ENCODE data around the gene ACSF3.

Gene ACSF3

DNA sequence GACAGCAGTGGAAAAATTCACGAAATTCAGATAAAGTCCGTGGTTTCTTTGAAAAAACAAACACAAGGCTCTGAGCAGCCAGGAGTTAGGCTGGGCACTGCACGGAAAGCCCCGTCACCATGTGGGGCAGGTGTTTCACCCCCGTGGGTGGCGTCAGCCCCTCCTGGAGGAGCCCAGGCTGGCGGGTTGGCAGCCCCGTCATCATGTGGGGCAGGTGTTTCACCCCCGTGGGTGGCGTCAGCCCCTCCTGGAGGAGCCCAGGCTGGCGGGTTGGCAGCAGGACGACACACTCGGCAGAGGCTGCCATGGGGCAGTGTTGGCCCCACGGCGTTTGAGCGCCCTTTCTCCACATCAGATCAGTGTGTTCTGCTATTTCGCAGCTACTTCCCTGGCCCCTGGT lies 38.1 kb downstream of the ACSF3 start:
- no peak for DNase-seq (ENCODE audit: low read depth)

DNA sequence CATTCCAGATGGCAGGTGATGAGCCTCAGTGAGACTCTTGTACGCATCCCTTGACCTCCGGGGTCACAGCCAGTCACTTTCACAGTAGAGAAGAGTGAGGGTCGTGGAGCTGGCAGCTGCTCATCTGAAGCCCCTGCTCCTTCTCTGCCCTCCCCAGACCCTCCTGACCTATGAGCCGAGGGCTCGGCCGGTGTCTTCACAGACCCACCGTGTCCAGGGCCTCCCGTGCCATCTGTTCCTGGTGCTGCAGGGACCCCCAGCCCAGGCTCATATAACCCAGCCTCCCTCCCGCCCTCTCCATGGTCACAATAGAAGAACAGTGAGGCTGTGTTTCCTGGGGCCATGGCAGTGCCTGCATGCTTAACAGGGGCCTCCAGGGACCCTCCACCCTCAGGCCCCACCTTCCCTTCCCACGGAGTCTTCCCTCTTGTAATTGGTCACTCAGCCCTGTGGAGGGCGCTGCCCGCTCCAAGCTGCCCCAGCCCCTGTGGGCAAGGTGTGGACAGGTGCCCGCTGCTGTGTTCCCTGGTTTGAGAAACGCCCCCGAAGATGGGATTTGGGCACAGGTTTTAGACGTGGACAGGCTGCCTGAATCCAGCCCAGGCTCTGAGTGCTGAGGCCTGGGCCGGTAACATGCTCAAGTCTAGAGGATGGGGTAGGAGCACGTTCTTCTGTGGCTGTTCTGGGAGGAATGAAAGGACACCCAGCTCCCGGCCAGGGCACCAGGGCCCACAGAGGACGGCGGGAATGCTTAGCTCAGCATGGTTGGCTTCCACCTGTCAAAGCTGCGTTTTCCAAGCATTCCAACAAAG lies 38.7 kb downstream of the ACSF3 start:
- no peak for DNase-seq (ENCODE audit: low read depth)

- DNase-seq (ENCODE audit: low read depth) = no peak
These were observed 39.9 kb downstream of the ACSF3 start for GRCh38 chr16:89133457-89134127.

GRCh38 chr16:89134269-89134668 lies 40.6 kb downstream of the ACSF3 start:
- no peak for DNase-seq (ENCODE audit: low read depth)

DNA sequence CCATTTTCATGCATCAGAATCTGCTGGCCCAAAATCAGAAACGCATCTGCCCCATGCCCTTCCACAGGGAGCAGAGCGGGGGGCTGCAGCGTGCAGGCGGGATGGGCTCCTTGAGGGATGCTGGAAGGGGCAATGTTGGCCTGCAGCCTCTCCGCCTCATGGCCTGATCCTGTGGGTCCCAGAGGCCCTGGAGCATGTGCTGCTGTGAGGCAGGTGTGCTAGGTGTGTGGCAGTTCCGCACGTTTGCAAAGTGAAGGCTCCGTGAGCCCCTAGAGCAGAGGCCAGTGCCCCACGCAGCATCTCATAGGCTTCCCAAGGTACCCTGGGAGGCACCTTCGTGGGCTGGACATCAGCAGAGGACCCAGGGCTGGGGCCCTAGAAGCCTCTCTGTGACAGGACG lies 41.5 kb downstream of the ACSF3 start:
- DNase-seq (ENCODE audit: low read depth) = no peak

GRCh38 chr16:89135971-89136765 lies 42.5 kb downstream of the ACSF3 start:
- no peak for DNase-seq (ENCODE audit: low read depth)

DNA sequence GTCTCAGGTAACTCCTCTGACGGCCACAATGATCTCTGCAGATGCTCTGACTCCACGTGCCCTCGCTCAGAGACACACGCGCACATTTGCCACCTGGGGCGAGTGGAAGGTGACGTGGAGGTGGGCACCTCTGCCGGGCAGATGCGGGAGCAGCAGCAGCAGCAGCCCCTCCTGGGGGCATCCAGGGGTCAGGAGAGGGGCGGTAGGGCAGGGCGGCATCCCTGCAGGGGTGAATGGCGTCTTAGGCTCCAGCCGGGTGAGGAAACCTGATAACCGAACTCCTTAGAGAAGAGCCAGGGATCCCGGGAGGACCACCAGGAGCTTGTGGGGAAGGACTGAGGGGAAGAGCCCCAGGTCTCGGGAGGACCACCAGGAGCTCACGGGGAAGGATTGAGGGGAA lies 43.3 kb downstream of the ACSF3 start:
- DNase-seq (ENCODE audit: low read depth) = no peak

GRCh38 chr16:89137666-89138512 lies 44.2 kb downstream of the ACSF3 start:
- DNase-seq (ENCODE audit: low read depth) = no peak

DNA sequence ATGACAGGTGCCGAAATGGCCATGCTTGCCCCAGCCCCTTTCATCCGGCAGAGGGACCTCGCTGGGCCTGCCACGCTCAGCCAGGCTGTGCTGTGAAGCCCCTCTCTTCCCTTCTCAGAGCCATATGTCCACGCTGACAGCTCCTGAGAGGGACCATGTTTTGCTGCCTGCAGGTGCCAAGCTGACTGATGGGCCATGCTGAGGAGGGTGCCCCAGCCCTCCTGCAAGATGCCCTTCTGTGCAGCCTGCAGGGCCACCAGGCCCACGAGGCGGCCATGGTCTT lies 44.8 kb downstream of the ACSF3 start:
- no peak for DNase-seq (ENCODE audit: low read depth)

DNA sequence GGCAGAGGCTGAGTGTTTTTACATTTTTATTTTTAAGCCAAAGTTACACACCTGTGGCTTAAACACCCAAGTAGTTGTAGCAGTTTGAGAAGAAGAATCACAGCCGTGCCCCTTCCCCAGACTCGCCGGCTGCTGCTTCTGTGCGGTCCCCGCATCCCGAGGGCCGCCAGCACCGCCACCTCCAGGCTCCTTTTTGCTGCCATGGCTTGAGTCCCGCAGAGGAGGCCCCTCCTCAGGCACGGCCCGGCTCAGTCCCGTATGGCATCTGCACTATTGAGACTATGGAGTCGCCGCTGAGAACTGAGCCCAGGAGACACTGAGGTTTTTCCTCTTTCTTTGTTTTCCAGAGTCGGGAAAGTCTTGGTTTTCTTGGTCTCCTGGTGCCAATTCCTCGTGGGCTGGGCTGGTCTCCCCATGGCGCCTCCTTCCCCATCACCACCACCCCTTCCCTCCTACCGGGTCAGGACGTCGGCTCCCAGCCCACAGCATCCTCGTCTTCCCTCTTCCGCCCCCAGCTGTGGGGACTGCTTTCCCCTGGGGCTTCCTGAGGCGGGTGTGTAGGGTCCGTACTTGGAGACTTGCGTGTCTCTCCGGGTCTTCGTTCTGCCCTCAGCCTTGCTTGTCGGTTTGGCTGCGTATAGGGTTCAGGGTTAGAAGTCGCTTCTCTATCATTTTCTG lies 45.3 kb downstream of the ACSF3 start:
- no peak for DNase-seq (ENCODE audit: low read depth)

DNA sequence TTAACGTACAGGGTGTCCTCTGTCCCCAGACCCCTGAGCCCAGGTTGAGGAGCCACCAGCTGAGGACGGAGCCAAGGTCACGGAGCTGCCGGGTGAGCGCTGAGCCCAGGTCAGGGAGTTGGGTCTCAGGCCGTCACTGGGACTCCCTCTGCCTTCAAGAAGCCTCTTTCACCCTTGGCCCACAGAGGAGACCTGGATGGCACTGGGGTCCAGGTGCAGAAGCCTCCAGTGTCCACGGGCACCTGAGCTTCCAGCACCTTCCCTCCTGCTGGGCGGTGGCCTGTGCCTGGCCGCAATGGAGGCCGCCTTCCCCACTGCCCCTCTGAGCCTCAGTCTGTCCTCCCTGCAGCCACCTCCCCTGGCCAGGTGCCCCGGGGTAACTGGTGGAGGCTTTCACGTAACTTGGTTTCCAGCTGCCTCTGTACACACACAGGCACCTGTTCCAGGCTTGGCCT lies 46.3 kb downstream of the ACSF3 start:
- DNase-seq (ENCODE audit: low read depth) = no peak

- no peak for DNase-seq (ENCODE audit: low read depth)
These were observed 46.7 kb downstream of the ACSF3 start for GRCh38 chr16:89140401-89140800.

GRCh38 chr16:89140981-89141883 lies 47.6 kb downstream of the ACSF3 start:
- DNase-seq (ENCODE audit: low read depth) = no peak

DNA sequence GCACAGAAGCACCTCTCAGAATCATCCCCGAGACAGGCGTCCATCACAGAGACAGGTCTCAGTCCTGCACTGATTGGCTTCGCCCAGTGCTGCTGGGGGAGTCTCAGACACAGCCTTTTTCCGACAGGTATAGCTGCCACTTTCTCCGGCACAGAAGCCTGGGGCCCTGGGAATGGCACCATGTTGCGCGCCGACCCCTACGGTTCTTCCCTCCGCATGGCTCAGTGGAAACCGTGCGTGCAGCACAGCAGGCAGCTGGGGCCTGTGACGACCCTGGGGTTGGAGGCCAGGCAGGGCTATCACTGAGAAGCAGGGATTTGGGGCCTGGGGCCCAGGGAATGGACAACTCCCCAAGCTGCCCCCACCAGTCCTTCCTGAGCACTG lies 48.2 kb downstream of the ACSF3 start:
- no peak for DNase-seq (ENCODE audit: low read depth)

DNA sequence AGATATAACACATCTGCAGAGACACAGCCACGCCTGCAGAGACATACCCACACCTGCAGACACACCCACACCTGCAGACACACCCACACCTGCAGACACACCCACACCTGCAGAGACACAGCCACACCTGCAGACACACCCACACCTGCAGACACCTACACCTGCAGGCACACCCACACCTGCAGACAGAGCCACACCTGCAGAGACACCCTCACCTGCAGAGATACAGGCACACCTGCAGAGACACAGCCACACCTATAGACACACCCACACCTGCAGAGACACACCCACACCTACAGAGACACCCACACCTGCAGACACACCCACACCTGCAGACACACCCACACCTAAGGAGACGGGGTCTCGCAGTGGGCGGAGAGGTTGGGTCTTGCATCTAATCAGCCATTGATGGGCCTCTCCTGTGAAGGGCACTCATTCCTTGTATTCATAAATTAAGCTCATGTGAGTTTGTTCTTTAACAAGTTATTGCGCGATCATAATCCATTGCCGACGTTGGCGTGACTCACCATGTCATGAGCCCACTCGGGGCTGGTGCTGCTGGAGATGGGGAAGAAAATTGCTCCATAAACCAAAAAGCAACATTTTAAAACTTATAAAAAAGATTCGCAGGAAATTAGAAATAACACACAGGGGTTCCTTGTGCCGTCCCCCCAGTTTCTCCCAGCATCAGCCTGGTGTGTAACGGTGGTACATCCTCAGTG lies 49.0 kb downstream of the ACSF3 start:
- DNase-seq (ENCODE audit: low read depth) = peak; percentile 7

GRCh38 chr16:89143201-89143741 lies 49.6 kb downstream of the ACSF3 start:
- DNase-seq (ENCODE audit: low read depth) = no peak

DNA sequence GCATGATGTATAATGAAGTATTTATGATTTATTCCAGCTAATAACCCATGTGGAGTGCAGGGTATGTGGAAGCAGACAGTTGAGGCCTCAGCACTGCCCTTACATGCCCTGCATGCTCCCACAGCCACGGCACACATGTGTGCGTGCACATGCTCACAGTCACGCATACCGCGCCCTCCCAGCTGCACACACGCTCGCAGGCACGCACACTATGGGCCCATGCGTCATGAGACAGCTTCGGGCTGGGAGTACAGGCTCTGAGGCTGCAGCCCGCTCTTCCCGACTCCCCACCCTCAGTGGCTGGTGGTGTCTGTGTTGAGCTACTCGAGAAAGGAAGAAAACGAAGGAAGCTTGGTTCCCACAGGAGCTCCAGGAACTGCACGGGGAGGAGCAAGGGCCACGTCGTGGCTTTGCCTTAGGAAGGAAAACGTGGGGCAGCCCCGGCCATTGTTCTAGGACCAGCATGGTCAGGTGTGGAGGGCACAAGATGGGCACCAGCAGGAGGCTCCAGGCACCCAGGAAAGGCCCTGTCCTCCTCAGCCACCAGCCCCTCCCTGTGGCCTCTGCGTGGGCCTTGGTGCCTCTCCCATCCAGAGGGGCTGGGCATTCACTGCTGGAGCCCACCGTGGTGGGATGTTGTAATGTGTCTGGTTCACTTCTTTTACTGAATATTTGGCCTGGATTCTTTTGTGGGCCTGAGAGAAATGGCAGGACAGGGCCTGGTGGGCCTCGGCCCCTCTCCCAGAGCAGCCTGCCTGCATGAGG lies 50.4 kb downstream of the ACSF3 start:
- DNase-seq (ENCODE audit: low read depth) = no peak

DNA sequence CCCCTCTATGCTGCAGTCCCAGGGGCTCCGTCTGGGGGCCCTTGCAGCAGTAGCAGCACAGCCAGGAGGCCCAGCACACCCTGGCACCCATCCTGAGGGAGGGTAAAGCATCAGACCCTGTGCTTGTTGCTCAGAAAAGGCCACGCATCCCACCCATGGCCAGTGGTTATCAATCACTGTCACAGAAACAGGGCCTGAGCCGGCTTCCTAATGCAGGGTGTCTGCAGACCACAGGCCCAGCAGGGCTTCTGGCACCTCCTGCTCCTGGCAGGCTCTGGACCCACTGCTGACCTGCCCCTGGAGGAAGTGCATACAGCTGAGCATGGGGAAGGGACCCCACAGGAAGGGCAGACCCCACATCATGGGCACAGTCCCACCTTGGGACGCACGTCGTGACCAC lies 51.0 kb downstream of the ACSF3 start:
- DNase-seq (ENCODE audit: low read depth) = no peak
